Measurements from ENCODE around the gene CHST10. TPM values are rescaled to one million over a fixed set of nuclear protein-coding genes. Genes with fewer than 3 reads are reported as not detected.
A peak's percentile ranks its signal among the peaks of the same experiment; 100 is the strongest.

Gene CHST10
- total RNA-seq, 2 experiments from 2014 or later = 8.5 to 14.8 TPM

DNA sequence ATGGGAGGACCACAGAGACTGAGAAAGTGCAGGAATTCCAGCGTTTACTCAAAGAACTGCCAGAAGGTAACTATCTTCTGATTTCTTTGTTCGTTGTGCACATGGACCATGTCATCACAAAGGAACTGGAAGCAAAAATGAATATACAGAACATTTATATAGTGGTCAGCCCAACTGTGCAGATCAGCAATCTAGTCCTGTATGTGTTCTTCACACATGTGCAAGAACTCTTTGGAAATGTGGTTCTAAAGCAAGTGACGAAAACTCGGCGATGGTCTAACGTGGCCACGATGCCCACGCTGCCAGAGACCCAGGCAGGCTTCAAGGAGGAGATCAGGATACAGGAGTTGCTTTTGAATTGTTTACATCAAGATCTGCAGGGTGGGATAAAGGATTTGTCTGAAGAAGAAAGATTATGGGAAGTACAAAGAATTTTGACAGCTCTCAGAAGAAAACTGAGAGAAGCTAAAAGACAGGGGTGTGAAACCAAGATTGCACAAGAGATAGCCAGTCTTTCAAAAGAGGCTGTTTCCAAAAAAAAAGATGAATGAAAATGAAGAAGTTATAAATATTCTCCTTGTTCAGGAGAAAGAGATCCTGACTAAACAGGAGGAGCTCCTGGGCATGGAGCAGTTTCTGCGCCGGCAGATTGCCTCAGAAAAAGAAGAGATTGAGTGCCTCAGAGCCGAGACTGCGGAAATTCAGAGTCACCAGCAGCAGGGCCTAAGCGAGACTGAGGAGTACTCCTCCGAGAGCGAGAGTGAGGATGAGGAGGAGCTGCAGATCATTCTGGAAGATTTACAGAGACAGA, 8.3 kb upstream of the CHST10 start:
- CTCF ChIA-PET = interaction anchor here (0.6 to 1.4 kb wide), 3 partner anchors 13 to 947 kb away, joined by 3 read pairs; no protein-coding TSS in a partner anchor
- peaks cover 5% of the 10 kb centered on the region for H3K4me1 Mint-ChIP-seq
- peaks cover 5% of the 10 kb centered on the region for H3K9me3 Mint-ChIP-seq (ENCODE audit: low read depth)
- H3K36me3 Mint-ChIP-seq = no peaks in the 10 kb centered on the region
- ATAC-seq = no peak
- no peak overlapping the region for H3K27ac Mint-ChIP-seq
- H3K4me3 Mint-ChIP-seq = no peak overlapping the region
- DNase-seq = no peak
- H3K27me3 Mint-ChIP-seq = peaks cover 32% of the 10 kb centered on the region

DNA sequence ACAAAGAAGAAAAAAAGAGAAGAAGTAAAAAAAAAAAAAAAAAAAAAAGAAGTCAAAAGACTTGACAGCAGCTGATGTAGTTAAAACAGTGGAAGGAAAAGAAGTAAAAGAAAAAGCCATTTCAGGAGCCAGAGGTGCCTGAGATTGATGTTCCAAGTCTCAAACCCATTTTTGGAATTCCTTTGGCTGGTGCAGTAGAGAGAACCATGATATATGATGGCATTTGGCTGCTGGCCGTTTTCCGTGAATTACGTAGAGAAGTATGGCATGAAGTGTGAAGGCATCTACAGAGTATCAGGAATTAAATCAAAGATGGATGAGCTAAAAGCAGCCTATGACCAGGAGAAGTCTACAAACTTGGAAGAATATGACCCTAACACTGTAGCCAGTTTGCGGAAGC, 7.6 kb upstream of the CHST10 start:
- peaks cover 26% of the 10 kb centered on the region for H3K27me3 Mint-ChIP-seq
- ATAC-seq (no peak), DNase-seq (no peak)
- H3K36me3 Mint-ChIP-seq = no peaks in the 10 kb centered on the region
- peaks cover 5% of the 10 kb centered on the region for H3K4me1 Mint-ChIP-seq
- CTCF ChIA-PET = interaction anchor here (0.6 to 1.4 kb wide), 3 partner anchors 14 to 166 kb away, joined by 3 read pairs; no protein-coding TSS in a partner anchor
- no peak overlapping the region for H3K4me3 Mint-ChIP-seq
- no peaks in the 10 kb centered on the region for H3K9me3 Mint-ChIP-seq (ENCODE audit: low read depth)
- H3K27ac Mint-ChIP-seq = no peak overlapping the region

DNA sequence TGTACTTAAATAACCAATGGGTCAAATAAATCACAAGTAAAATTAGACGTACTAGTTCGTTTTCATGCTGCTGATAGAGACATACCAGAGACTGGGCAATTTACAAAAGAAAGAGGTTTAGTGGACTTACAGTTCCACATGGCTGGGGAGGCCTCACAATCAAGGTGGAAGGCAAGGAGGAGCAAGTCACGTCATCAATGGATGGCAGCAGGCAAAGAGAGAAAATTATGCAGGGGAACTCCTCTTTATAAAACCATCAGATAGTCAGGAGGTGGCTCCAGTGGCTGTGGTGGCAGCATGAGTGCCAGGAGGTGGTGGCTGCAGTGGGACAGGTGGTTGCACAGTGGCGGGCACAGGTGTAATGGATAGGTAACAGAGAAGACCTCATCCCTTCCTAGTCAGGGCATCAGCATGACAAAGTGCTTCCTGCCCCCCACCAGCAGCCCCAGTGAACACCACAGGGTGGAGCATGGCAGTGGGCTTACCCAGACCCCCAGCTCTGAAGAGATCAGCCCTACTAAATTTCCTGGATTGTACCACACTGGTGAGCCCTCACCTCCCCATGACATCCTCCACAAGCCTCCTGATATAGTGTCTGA, 6.9 kb upstream of the CHST10 start:
- H3K36me3 Mint-ChIP-seq = no peaks in the 10 kb centered on the region
- peaks cover 20% of the 10 kb centered on the region for H3K27me3 Mint-ChIP-seq
- ATAC-seq = no peak
- CTCF ChIA-PET = interaction anchor here (0.6 kb wide), 1 partner anchor 166 kb away, joined by 3 read pairs; no protein-coding TSS in a partner anchor
- H3K4me1 Mint-ChIP-seq = peaks cover 5% of the 10 kb centered on the region
- no peak overlapping the region for H3K27ac Mint-ChIP-seq
- H3K9me3 Mint-ChIP-seq (ENCODE audit: low read depth) = no peaks in the 10 kb centered on the region
- DNase-seq = no peak
- no peak overlapping the region for H3K4me3 Mint-ChIP-seq

DNA sequence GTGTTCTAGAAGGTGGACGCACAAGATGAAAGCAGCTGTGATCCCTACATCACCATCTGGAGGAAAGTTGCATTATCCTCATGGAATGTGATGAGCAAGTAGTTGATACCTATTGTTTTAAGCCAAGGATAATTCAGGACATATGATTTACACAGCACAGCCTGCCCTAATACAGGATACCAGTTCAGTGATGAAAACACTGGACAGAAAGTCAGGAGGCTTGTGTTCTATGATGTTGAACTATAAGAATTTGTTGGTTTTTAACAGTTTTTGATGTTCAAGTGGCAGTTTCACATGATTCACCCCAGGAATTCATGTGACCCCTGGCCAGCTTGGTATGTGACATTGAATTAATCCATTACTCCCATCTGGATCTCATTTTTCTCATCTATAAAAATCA, 6.2 kb upstream of the CHST10 start:
- CTCF ChIA-PET = no interaction called here
- Mint-ChIP-seq H3K27me3 (peaks cover 12% of the 10 kb centered on the region), H3K36me3 (no peaks in the 10 kb centered on the region), H3K9me3 (ENCODE audit: low read depth) (no peaks in the 10 kb centered on the region), H3K4me3 (no peak overlapping the region), H3K27ac (no peak overlapping the region), H3K4me1 (peaks cover 5% of the 10 kb centered on the region)
- ATAC-seq (no peak), DNase-seq (no peak)

DNA sequence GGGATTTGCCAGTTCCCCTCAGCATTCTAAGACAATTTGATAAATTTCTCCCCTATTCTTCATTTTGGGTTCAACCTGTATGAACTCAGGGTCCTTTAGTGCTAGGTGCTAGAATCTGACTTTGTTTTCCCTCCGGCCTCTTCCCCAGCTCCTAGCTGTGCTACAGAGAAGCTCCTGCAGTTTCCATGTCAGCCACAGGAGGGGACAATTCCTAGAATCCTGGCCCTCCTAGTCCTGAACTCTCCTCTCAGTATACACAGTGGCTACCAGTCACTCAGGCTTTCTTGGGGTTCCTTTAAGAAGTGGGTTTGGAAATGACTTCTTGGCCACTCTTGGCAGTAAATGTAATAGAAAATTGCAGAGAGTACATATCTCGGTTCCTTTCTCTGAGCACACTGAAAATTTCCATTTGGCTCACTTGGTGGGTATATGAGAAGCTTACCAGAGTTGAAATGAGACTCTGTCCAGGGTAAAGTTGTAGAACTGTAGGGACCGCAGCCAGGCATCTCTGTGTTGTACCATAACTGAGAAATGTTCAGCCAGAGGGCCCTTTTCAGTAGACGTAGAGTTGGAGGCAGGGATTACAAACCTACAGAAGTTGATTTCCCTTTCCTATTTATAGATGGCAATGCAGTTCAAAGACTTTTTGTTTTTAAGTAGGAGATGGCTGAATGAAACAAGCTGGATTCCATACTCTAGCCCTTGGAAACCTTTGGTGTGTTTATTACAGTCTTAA, 5.0 kb upstream of the CHST10 start:
- Mint-ChIP-seq H3K4me3 (no peak overlapping the region), H3K4me1 (peaks cover 7% of the 10 kb centered on the region), H3K27ac (no peak overlapping the region), H3K36me3 (no peaks in the 10 kb centered on the region), H3K27me3 (peaks cover 5% of the 10 kb centered on the region), H3K9me3 (ENCODE audit: low read depth) (no peaks in the 10 kb centered on the region)
- DNase-seq (no peak), ATAC-seq (no peak)
- CTCF ChIA-PET = no interaction called here

DNA sequence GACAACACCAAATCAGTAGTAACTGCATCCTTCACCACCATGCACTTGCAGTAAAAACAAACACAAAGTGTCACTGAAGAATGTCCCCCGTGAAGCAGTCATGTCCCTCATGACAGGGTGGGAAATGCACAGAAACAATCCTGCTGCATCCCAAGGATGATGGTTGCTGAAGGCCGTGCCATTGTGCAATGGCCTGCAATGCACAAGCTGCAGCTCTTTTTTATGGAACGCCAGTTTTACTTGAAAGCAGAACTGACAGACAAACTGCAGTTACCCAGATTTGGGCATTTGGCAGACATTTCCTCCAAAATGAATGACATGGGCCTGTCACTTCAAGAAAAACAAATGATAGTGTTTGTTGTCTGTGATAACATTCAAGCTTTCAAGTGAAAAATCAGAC, 2.4 kb upstream of the CHST10 start:
- H3K4me1 Mint-ChIP-seq = peaks cover 25% of the 10 kb centered on the region
- peaks cover 3% of the 10 kb centered on the region for H3K27me3 Mint-ChIP-seq
- no peak overlapping the region for H3K27ac Mint-ChIP-seq
- H3K36me3 Mint-ChIP-seq = no peaks in the 10 kb centered on the region
- DNase-seq = no peak
- CTCF ChIA-PET = no interaction called here
- H3K4me3 Mint-ChIP-seq = no peak overlapping the region
- ATAC-seq = no peak
- no peaks in the 10 kb centered on the region for H3K9me3 Mint-ChIP-seq (ENCODE audit: low read depth)

DNA sequence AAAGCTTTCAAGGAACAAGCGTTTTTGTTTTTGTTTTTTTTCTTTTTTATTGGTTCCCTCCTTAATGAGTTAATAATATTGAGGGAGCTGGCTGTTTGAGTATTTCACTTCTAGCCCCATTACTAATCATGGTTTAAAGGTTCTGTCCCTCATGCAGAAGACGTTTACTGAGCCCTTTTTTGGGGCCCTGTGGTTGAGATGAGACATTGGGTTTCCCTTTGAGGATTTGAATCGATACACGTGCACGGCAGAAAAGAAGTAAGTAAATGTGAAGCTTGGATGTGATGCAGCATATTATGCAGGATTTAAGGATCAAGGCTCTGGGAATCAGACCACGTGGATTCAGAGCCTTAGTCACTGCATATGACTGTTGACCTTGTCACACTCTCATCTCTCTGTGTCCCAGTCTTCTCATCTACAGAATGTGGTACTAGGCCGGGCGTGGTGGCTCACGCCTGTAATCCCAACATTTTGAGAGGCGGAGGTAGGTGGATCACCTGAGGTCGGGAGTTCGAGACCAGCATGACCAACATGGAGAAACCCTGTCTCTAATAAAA, 1.0 kb upstream of the CHST10 start:
- Mint-ChIP-seq H3K27ac (no peak overlapping the region), H3K9me3 (ENCODE audit: low read depth) (no peaks in the 10 kb centered on the region), H3K4me3 (peak overlapping the region; percentile 73), H3K36me3 (no peaks in the 10 kb centered on the region), H3K4me1 (peaks cover 25% of the 10 kb centered on the region), H3K27me3 (peaks cover 2% of the 10 kb centered on the region)
- CTCF ChIA-PET = no interaction called here
- ATAC-seq = no peak
- DNase-seq = no peak

DNA sequence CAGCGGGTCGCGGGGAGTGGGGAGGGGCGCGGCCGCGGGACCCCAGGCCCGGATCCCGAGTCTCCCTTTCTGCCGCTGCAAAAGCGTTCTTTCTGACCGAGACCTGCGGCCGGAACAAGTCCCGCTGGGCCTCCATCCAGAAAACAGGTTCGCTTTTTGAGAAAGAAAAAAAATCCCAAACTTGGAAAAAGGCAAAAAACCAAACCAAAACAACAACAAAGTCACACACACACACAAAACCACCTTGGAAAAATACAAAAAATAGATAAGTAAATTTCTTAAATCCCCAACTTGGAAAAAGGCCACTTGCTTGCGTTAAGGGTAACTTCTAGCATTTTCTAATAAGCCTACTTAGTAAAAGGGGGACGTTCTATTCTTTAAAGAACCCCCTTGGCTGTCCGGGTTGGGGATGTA, 250 bp upstream of the CHST10 start:
- ATAC-seq = no peak
- Mint-ChIP-seq H3K4me1 (peaks cover 25% of the 10 kb centered on the region), H3K4me3 (peak overlapping the region; percentile 73), H3K9me3 (ENCODE audit: low read depth) (no peaks in the 10 kb centered on the region), H3K27me3 (no peaks in the 10 kb centered on the region), H3K36me3 (no peaks in the 10 kb centered on the region), H3K27ac (peak overlapping the region; percentile 68)
- CTCF ChIA-PET = interaction anchor here (1.8 kb wide), 1 partner anchor 9 kb away, joined by 3 read pairs; no protein-coding TSS in a partner anchor
- DNase-seq = no peak

DNA sequence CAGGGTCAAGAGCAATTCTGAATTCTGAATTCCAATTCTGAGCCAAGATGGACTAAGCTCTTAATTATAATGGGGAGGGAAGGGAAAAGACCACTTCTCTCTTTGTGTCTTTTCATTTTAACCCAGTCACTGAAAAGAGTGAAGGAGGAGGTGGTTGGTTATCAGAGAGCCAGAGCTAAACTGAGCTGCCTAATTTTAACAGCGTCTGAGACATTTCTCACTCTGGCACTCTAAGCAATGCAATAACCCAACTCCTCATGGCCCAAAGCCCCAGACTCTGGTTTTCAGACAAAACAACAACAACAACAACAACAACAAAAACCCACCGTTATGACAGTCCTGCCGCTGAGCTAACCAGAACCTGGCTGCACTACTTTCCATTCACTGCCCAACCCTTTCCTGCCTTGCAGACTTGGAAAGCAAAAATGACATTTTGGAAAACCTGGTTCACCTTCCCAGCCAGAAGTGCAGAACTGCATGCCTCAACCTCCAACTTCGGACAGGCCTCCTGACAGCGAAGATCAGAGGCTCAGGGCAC, 1.0 kb downstream of the CHST10 start:
- Mint-ChIP-seq H3K9me3 (ENCODE audit: low read depth) (no peaks in the 10 kb centered on the region), H3K4me3 (peak overlapping the region; percentile 83), H3K27me3 (no peaks in the 10 kb centered on the region), H3K36me3 (no peaks in the 10 kb centered on the region), H3K27ac (peak overlapping the region; percentile 72), H3K4me1 (peaks cover 25% of the 10 kb centered on the region)
- CTCF ChIA-PET = interaction anchor here (1.8 kb wide), 1 partner anchor 8 kb away, joined by 3 read pairs; no protein-coding TSS in a partner anchor
- ATAC-seq = no peak
- no peak for DNase-seq

DNA sequence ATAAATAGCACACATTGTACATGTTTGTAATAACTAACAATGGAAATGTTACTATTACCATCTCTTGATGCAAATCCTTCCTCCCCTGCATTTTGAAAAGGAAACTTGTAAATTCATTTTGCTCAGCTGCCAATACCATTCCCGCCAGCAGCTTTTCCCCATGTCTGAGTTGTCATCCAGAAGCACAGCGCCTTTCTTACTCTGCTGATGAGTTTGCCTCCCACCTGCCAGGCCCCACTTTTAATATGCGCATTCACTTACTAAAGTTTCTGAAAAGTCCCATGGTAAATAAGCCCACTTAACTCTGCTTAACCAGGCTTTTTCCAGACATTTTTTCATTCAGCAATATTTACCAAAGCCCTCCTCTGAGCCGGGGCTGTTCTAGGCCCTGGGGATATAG, 3.9 kb downstream of the CHST10 start:
- no peaks in the 10 kb centered on the region for H3K27me3 Mint-ChIP-seq
- DNase-seq = peak; percentile 7
- ATAC-seq = no peak
- peaks cover 24% of the 10 kb centered on the region for H3K4me1 Mint-ChIP-seq
- no peaks in the 10 kb centered on the region for H3K36me3 Mint-ChIP-seq
- CTCF ChIA-PET = no interaction called here
- H3K27ac Mint-ChIP-seq = no peak overlapping the region
- no peak overlapping the region for H3K4me3 Mint-ChIP-seq
- no peaks in the 10 kb centered on the region for H3K9me3 Mint-ChIP-seq (ENCODE audit: low read depth)

DNA sequence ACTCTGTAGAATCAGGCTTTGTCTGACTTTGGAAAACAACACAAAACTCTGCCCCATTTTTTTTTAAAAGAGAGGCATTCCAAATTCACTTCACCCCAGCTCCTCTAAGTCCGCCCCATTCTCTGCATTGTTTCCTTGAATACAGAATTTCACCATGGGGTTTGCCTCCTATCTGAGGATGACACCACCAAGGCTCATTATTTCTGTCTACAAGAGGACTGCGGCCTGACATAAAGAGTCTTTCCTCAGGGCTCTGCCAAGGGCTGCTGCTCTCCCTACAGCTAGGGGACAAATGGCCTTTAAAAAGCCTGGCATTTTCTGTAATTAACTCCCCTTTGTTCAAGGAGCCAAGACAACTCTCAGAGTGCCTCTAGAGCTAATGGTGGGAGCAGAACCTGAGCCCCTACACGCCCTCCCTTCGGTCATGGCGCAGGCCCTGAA, 4.6 kb downstream of the CHST10 start:
- ATAC-seq (no peak), DNase-seq (peak; percentile 11)
- H3K4me1 Mint-ChIP-seq = peaks cover 20% of the 10 kb centered on the region
- no peak overlapping the region for H3K4me3 Mint-ChIP-seq
- CTCF ChIA-PET = no interaction called here
- peaks cover 3% of the 10 kb centered on the region for H3K36me3 Mint-ChIP-seq
- no peak overlapping the region for H3K27ac Mint-ChIP-seq
- H3K9me3 Mint-ChIP-seq (ENCODE audit: low read depth) = no peaks in the 10 kb centered on the region
- no peaks in the 10 kb centered on the region for H3K27me3 Mint-ChIP-seq

DNA sequence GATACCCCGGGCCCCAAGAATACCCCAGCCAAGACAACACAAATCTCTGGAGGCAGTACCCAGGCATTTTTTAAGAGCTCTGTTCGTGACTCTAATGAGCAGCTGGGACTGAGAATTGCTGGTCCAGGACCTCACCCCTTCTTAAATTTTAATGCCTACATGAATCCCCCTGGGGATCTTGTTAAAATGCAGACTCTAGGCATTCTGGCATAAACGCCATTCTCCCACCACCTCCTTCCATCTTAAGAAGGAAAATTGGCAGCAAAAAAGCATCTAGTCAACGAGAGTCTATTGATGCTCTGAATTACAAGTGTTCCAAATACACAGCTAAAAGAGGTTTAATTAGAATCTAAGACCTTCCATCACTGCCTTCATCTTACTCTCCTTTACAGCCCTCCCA, 5.0 kb downstream of the CHST10 start:
- no peak for ATAC-seq
- no peak for DNase-seq
- no peak overlapping the region for H3K4me3 Mint-ChIP-seq
- peaks cover 20% of the 10 kb centered on the region for H3K4me1 Mint-ChIP-seq
- H3K9me3 Mint-ChIP-seq (ENCODE audit: low read depth) = no peaks in the 10 kb centered on the region
- peaks cover 3% of the 10 kb centered on the region for H3K36me3 Mint-ChIP-seq
- no peaks in the 10 kb centered on the region for H3K27me3 Mint-ChIP-seq
- CTCF ChIA-PET = no interaction called here
- H3K27ac Mint-ChIP-seq = no peak overlapping the region

DNA sequence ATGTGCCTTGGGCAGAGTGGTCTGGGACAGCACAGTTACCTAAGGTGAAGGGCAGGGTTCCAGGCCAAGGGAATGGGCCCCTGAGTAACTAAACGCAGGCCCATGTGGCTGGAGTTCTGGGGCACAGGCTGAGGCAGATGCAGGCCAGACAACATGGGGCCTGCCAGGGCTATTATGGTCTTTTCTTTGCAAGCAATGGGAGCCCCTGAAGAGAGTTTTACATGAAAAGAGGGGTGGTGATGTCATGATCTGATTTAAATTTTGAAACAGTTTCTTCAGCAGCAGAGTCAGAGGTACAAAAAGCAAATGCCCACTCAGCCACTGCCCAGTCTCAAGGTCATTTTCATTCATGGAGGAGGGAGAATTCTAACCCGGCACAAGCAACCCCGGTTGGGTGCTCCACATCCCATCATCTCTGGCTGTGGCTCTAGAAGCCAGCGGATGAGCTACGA, 5.6 kb downstream of the CHST10 start:
- Mint-ChIP-seq H3K36me3 (peaks cover 3% of the 10 kb centered on the region), H3K27me3 (no peaks in the 10 kb centered on the region), H3K4me3 (no peak overlapping the region), H3K27ac (no peak overlapping the region), H3K4me1 (peaks cover 17% of the 10 kb centered on the region), H3K9me3 (ENCODE audit: low read depth) (no peaks in the 10 kb centered on the region)
- DNase-seq (no peak), ATAC-seq (no peak)
- CTCF ChIA-PET = interaction anchor here (1.2 kb wide), 1 partner anchor 31 kb away, joined by 3 read pairs; no protein-coding TSS in a partner anchor
